ENCODE data around the gene ABHD16B. TPM values are rescaled to one million over a fixed set of nuclear protein-coding genes. Genes with fewer than 3 reads are reported as not detected.

ABHD16B gene
- total RNA-seq, result under 0.01 TPM in 1 of 2 replicates, not detected in the other

DNA sequence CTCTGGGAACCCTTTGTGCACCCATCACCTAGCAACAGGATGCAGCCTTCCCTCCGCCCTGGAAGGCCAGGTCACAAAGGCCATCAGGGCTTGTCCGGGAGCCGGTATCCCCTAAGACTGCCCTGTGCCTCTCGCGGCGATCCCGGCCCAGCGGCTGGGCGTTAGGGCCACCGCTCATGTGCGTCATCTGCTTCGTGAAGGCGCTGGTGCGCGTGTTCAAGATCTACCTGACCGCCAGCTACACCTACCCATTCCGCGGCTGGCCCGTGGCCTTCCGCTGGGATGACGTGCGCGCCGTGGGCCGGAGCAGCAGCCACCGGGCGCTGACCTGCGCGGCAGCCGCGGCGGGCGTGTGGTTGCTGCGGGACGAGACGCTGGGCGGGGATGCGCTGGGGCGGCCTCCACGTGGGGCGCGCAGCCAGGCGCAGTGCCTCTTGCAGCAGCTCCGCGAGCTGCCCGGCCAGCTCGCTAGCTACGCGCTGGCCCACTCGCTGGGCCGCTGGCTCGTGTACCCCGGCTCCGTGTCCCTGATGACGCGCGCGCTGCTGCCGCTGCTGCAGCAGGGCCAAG is at the start of gene ABHD16B:
TSS of gene ABHD16B (plus strand) at position 134 of the 570 bp plus-strand sequence. CDS start at position 177, 43 bp downstream.

DNA sequence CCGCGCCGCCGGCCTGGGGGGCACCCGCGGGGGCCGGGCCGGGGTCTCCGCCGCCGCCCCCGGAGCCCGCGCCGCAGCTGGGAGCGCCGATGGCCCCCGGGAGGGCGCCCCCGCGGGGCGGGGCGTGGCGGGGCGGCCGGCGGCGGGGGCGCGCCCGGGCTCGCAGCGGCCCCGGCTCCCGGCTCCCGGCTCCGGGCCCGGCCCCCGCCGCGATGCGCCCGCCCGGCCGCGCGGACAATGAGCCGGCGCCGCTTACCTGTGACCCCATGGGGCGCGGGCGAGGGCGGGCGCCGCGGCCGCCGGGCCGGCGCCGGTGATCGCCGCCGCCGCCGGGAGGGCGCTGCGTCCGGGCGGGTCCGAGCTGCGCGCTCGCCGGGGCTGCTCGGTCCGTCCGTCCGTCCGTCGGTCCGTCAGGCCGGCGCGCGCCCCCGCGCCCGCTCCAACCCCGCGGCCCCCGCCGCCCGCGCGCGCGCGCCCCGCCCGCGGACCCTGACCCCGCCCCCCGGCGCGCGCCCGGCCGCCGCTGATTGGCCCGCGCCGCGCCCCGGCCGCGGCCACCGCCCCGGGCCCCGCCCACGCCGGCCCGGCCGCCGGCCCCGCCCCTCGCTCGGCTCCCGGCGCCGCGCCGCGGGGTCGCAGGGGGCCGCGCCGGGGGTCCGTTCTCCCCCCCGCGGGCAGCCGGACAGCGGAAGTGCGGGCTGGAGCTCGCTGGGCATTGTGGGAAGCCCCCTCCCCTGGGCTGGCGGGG is 30.3 kb upstream of the ABHD16B start, which contains the start of gene ZBTB46:
TSS of gene ZBTB46 (minus strand) at position 424 of the 748 bp plus-strand sequence. CDS start 40,507 bp downstream, outside the sequence.

DNA sequence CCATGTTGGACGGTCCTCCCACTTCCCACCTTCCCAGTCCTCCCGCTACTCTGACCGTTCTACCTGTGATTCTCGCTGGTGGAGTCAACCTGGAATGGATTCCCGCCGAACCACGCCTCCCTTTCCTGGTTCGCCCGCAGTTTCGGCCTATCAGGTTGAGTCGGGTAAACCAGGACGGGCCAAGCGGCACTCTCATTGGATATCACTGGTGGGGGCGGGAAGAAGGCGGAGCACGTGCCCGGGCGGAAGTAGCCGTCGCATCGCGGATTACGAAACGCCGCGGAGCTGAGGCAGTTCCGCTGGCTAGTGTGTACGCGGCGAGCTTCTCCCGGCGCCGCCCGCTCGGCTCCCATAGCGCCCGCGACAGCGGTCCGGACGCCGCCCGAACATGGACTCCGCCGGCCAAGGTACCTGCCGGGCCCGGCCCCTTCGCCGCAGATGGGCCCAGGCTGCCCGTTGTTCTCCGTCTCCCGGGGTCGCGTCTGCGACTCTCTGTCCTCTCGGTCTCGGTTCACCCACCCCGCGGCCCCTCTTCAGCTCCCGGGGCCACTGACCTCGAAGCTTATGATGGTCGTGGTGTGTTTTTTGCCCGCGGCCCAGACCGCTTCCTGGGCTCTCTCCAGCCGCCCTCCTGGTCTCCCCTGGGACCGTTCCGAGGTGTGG is 3.8 kb downstream of the ABHD16B start, which contains the start of gene TPD52L2:
TSS of gene TPD52L2 (plus strand) at position 293 of the 663 bp plus-strand sequence. CDS start at position 389, 96 bp downstream.

DNA sequence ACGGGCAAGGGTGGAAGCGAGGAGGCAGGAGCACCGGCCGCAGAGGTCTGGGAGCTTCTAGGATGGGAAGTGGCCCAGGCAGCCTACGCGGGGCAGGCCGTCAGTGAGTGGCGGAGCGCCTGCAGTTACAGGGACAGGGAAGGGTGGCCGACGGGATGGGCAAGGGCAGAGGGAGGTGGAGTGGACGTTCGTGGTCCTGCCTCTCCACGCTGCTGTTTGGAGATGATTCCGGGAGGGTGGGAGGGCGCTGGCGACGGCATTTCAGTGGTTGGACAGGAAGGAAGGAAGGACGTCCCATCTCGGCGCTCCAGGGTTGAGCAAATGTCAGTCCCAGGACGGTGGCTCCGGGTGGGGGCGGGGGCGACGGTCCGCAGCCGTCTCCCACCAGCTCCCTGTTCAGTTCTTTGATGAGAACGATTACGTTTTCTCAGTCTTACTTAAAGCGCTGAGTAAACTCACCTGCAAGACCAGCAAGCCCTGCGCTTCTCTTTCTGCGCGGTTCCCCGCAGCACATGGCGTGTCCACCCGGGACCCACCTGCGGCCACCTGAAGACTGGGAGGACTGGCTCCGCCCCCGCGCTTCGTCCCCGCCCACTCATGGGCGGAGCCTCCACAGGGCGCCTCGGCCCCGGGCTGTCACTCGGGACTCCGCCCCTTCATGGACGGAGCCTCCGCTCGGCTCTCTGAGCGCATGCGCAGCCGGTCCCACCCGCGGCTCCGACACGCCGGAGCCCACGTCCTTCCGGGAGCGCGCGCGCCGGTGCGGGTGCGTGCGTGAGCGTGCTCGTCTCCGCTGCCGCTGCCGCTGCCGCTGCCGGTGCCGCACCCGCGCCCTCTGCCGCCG is 33.3 kb downstream of the ABHD16B start, which contains the start of gene DNAJC5:
TSS of gene DNAJC5 (plus strand) at position 769 of the 844 bp plus-strand sequence. CDS start 33,220 bp downstream, outside the sequence.

Other genes starting within 250 kb of the ABHD16B start
- gene GMEB2, start 234.4 kb upstream of the ABHD16B start, total RNA-seq, result 6.0 and 6.5 TPM in 2 replicates
- 7.2 and 11.7 TPM in 2 replicates for gene STMN3, start 208.1 kb upstream of the ABHD16B start, total RNA-seq
- gene RTEL1, start 203.2 kb upstream of the ABHD16B start, total RNA-seq, result 7.7 and 9.9 TPM in 2 replicates
- 0.52 and 18.1 TPM in 2 replicates for gene TNFRSF6B, start 164.8 kb upstream of the ABHD16B start, total RNA-seq
- 36.7 and 63.4 TPM in 2 replicates for gene ARFRP1, start 153.5 kb upstream of the ABHD16B start, total RNA-seq
- gene ZGPAT, start 153.5 kb upstream of the ABHD16B start, total RNA-seq, result 18.4 and 25.1 TPM in 2 replicates
- gene LIME1, start 124.8 kb upstream of the ABHD16B start, total RNA-seq, result 2.4 and 3.0 TPM in 2 replicates
- 17.7 and 18.8 TPM in 2 replicates for gene SLC2A4RG, start 121.7 kb upstream of the ABHD16B start, total RNA-seq
- 23.6 and 54.7 TPM in 2 replicates for gene ZBTB46, start 30.2 kb upstream of the ABHD16B start, total RNA-seq
- 95.0 and 133 TPM in 2 replicates for gene TPD52L2, start 3.8 kb downstream of the ABHD16B start, total RNA-seq
- 39.9 and 40.2 TPM in 2 replicates for gene DNAJC5, start 33.6 kb downstream of the ABHD16B start, total RNA-seq
- gene UCKL1, start 94.9 kb downstream of the ABHD16B start, total RNA-seq, result 16.2 and 21.0 TPM in 2 replicates
- gene ZNF512B, start 108.4 kb downstream of the ABHD16B start, total RNA-seq, result 5.2 and 5.8 TPM in 2 replicates
- 0.34 and 0.47 TPM in 2 replicates for gene SAMD10, start 118.1 kb downstream of the ABHD16B start, total RNA-seq
- gene PRPF6, start 119.6 kb downstream of the ABHD16B start, total RNA-seq, result 65.7 and 90.4 TPM in 2 replicates
- gene C20orf204, start 174.7 kb downstream of the ABHD16B start, total RNA-seq, result 0.47 and 0.60 TPM in 2 replicates
- gene SOX18, start 188.1 kb downstream of the ABHD16B start, total RNA-seq, result under 0.01 TPM in 1 of 2 replicates, not detected in the other
- 44.7 and 44.8 TPM in 2 replicates for gene TCEA2, start 201.7 kb downstream of the ABHD16B start, total RNA-seq
- gene RGS19, start 218.0 kb downstream of the ABHD16B start, total RNA-seq, result 5.4 and 5.8 TPM in 2 replicates
- 2.2 and 3.5 TPM in 2 replicates for gene OPRL1, start 218.6 kb downstream of the ABHD16B start, total RNA-seq
- 0.09 and 0.16 TPM in 2 replicates for gene LKAAEAR1, start 222.9 kb downstream of the ABHD16B start, total RNA-seq
- gene NPBWR2, start 246.1 kb downstream of the ABHD16B start, total RNA-seq, result not detected in 2 replicates